RWPE2 (cell line): ENCODE data around the gene AQP1.

ENCODE experiments used
- ATAC-seq: fragments of 200-7000 bp; cut with Tn5 transposase; 3 replicates; pipeline ENCODE4 v1.9.1; 2021; ENCODE audit warnings: low read depth
- DNase-seq: peaks from one replicate; pipeline ENCODE4 v3.0.0-alpha.2; 2020; ENCODE audit warnings: low spot score
- H3K27ac ChIP-seq: fragments of 450-650 bp; 2 replicates; pipeline ENCODE4 v1.5.1; 2017; ENCODE audit warnings: mild to moderate bottlenecking; ENCODE audit not compliant: poor library complexity, severe bottlenecking
- H3K27me3 ChIP-seq: fragments of 250-450 bp; sonication (Bioruptor Pico); 2 replicates; pipeline ENCODE4 v1.5.1; 2021; ENCODE audit warnings: mild to moderate bottlenecking, moderate library complexity; ENCODE audit not compliant: insufficient read depth, poor library complexity, severe bottlenecking
- H3K36me3 ChIP-seq: fragments of 250-450 bp; sonication (Bioruptor Pico); 2 replicates; pipeline ENCODE4 v1.5.1; 2020; ENCODE audit warnings: low read depth, mild to moderate bottlenecking, moderate library complexity
- H3K4me1 ChIP-seq: fragments of 250-450 bp; sonication (Bioruptor Pico); 2 replicates; pipeline ENCODE4 v1.5.1; 2021; ENCODE audit warnings: mild to moderate bottlenecking, moderate library complexity; ENCODE audit not compliant: insufficient read depth, poor library complexity, severe bottlenecking
- H3K4me3 ChIP-seq: fragments of 250-450 bp; sonication (Bioruptor Pico); 2 replicates; pipeline ENCODE4 v1.5.1; 2021; ENCODE audit warnings: mild to moderate bottlenecking, moderate library complexity; ENCODE audit not compliant: severe bottlenecking
- H3K9me3 ChIP-seq: fragments of 250-450 bp; sonication (Bioruptor Pico); 2 replicates; pipeline ENCODE4 v1.5.1; 2021; ENCODE audit warnings: mild to moderate bottlenecking, moderate library complexity; ENCODE audit not compliant: severe bottlenecking
- CTCF ChIP-seq: fragments of 450-650 bp; IDR thresholded peaks from one replicate; pipeline ENCODE4 v1.5.1; 2017; ENCODE audit warnings: mild to moderate bottlenecking, moderate library complexity; ENCODE audit not compliant: poor library complexity, severe bottlenecking

Gene AQP1

GRCh38 chr7:30899630-30900029 lies 12.0 kb upstream of the AQP1 start:
- ATAC-seq (no peak), DNase-seq (no peak)
- no peak overlapping the region for H3K27ac ChIP-seq
- H3K27me3 ChIP-seq: no peaks in the 10 kb centered on the region
- H3K36me3 ChIP-seq: no peaks in the 10 kb centered on the region
- no peaks in the 10 kb centered on the region for H3K4me1 ChIP-seq
- TF ChIP-seq CTCF: no peak
- no peaks in the 10 kb centered on the region for H3K9me3 ChIP-seq
- H3K4me3 ChIP-seq: no peak overlapping the region

- ATAC-seq: no peak
Observed at GRCh38 chr7:30900053-30900452, 11.6 kb upstream of the AQP1 start.

GRCh38 chr7:30900803-30901362 lies 10.8 kb upstream of the AQP1 start:
- H3K4me1 ChIP-seq: no peaks in the 10 kb centered on the region
- no peak overlapping the region for H3K4me3 ChIP-seq
- TF ChIP-seq CTCF: no peak
- H3K9me3 ChIP-seq: no peaks in the 10 kb centered on the region
- no peaks in the 10 kb centered on the region for H3K27me3 ChIP-seq
- no peak overlapping the region for H3K27ac ChIP-seq
- ATAC-seq (no peak), DNase-seq (no peak)
- H3K36me3 ChIP-seq: no peaks in the 10 kb centered on the region

More at GRCh38 chr7:30900053-30900452, 11.6 kb upstream of the AQP1 start:
- Histone ChIP-seq H3K4me1 (no peaks in the 10 kb centered on the region), H3K4me3 (no peak overlapping the region), H3K36me3 (no peaks in the 10 kb centered on the region), H3K9me3 (no peaks in the 10 kb centered on the region), H3K27me3 (no peaks in the 10 kb centered on the region), H3K27ac (no peak overlapping the region)
- TF ChIP-seq CTCF: no peak
- no peak for DNase-seq

GRCh38 chr7:30901856-30902255 lies 9.8 kb upstream of the AQP1 start:
- no peaks in the 10 kb centered on the region for H3K9me3 ChIP-seq
- H3K4me1 ChIP-seq: peaks cover 4% of the 10 kb centered on the region
- no peak overlapping the region for H3K27ac ChIP-seq
- H3K36me3 ChIP-seq: no peaks in the 10 kb centered on the region
- H3K4me3 ChIP-seq: no peak overlapping the region
- ATAC-seq (no peak), DNase-seq (no peak)
- no peaks in the 10 kb centered on the region for H3K27me3 ChIP-seq
- TF ChIP-seq CTCF: no peak

- DNase-seq (no peak), ATAC-seq (no peak)
- no peak overlapping the region for H3K27ac ChIP-seq
- TF ChIP-seq CTCF: no peak
- no peaks in the 10 kb centered on the region for H3K9me3 ChIP-seq
- H3K27me3 ChIP-seq: no peaks in the 10 kb centered on the region
- no peak overlapping the region for H3K4me3 ChIP-seq
- H3K4me1 ChIP-seq: peaks cover 4% of the 10 kb centered on the region
- H3K36me3 ChIP-seq: no peaks in the 10 kb centered on the region
Observed at GRCh38 chr7:30902466-30902865, 9.2 kb upstream of the AQP1 start.
